Measurements from ENCODE around the gene HMCN1.

HMCN1 gene

DNA sequence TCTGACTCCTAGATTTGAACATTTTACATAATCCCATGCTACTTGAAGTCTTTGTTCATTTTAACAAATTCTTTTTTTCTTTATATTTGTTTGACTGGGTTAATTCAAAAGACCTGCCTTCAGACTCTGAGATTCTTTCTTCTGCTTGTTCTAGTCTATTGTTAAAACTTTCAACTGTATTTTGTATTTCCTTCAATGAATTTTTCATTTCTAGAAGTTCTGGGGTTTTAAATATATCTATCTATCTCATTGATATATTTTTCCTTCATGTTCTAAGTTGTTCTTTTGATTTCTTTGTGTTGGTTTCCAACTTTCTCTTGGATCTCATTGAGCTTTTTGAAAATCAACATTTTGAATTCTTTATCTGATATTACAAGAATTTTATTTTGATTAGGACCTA lies 64.3 kb downstream of the HMCN1 start:
- in situ Hi-C loops (cut with HindIII; ENCODE audit: low sequenced_read_pairs): no loop called here

GRCh38 chr1:185803241-185803640 lies 69.0 kb downstream of the HMCN1 start:
- in situ Hi-C loops (cut with HindIII; ENCODE audit: low sequenced_read_pairs): loop anchor here (5.0 kb wide), 3 partner anchors 39 to 384 kb away; no protein-coding TSS in a partner anchor

- in situ Hi-C loops (cut with HindIII; ENCODE audit: low sequenced_read_pairs): loop anchor here (5.0 kb wide), 3 partner anchors 38 to 383 kb away; no protein-coding TSS in a partner anchor
Observed at GRCh38 chr1:185804206-185804605, 70.0 kb downstream of the HMCN1 start.

GRCh38 chr1:185804608-185805007 lies 70.4 kb downstream of the HMCN1 start:
- in situ Hi-C loops (cut with HindIII; ENCODE audit: low sequenced_read_pairs): loop anchor here (5.0 kb wide), 3 partner anchors 38 to 383 kb away; no protein-coding TSS in a partner anchor

DNA sequence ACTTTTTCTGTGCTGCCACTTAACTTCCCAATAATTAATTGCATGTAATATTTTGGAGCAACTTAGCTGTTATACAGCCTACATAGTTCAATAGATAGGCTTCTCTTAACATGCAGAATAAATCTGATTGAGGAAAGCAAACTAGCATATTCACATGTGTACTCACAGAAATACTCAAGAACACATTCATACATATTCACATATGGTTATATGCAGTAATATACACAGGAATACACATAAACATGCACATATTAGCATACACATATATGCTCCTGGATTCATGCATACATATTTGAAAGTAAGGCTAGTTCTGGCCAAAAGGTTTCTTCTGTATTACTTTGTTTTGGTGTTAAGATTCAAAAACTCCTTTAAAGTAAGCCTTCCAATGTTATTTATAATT lies 73.1 kb downstream of the HMCN1 start:
- in situ Hi-C loops (cut with HindIII; ENCODE audit: low sequenced_read_pairs): no loop called here

- in situ Hi-C loops (cut with HindIII; ENCODE audit: low sequenced_read_pairs): no loop called here
Observed at GRCh38 chr1:185808631-185809030, 74.4 kb downstream of the HMCN1 start.

- in situ Hi-C loops (cut with HindIII; ENCODE audit: low sequenced_read_pairs): no loop called here
Observed at GRCh38 chr1:185811073-185811709, 77.0 kb downstream of the HMCN1 start.

DNA sequence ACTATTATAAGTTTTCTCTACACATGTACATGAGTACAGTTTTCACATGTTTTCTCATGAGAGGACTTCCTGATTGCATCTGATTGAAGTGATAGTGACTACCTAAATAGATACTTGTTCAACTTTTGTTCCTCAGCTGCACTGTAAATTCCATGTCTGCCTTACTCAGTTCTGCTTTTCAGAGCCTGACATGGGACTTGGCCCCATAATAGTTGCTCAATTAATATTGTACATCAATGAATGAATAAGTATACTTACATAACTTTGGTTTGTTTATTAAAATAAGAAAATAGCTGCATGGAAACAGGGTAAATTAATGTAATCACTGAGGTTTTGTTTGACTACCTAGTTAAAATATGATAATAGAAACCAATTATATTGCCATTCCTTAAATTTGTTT lies 78.7 kb downstream of the HMCN1 start:
- in situ Hi-C loops (cut with HindIII; ENCODE audit: low sequenced_read_pairs): no loop called here

DNA sequence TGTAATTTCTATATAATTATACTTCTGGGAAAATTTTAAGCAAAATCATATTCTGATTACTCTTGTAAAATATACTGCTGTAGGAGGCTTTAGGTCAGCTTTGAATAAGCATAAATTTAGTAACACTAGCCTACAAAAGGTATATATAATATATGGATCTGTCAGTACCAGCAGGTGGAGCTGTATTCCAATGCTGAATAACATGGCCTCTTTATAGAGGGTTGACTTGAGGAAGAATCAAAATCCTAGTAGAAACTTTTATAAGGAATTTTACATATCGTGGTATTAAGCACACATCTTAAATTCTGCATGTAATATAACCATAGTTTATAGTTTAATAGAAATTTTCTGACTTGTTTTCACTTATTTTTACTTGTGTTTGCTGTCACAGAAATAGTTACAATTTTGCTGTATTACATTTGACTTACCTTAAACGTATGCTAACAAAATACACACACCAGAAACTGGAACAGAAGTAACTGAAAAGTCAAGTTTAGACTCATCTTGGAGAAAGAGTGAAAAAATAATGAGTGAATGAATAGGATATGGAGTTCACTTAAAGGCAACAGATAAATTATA lies 79.3 kb downstream of the HMCN1 start:
- in situ Hi-C loops (cut with HindIII; ENCODE audit: low sequenced_read_pairs): no loop called here

- in situ Hi-C loops (cut with HindIII; ENCODE audit: low sequenced_read_pairs): no loop called here
Observed at GRCh38 chr1:185816460-185816859, 82.3 kb downstream of the HMCN1 start.

DNA sequence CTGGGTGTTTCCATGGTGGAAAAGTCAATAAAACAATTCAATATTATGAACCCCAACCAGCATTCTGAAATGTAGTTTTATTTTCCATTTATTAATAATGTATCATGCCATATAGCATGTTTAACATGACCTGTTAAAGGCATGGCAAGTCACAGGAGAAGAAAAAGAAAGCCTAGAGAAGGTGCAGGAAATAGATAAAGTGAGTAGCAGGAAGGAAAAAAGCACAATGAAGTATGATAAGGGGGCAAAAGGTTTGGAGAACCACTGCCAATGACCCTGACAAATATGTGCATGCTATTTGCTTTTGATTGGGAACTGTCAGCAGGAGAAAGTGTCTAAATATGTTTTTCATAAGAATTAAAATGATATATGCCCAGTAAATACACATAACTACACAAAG lies 85.6 kb downstream of the HMCN1 start:
- in situ Hi-C loops (cut with HindIII; ENCODE audit: low sequenced_read_pairs): loop anchor here (5.0 kb wide), 1 partner anchor 43 kb away; no protein-coding TSS in a partner anchor

- in situ Hi-C loops (cut with HindIII; ENCODE audit: low sequenced_read_pairs): loop anchor here (5.0 kb wide), 1 partner anchor 41 kb away; no protein-coding TSS in a partner anchor
Observed at GRCh38 chr1:185821612-185822385, 87.6 kb downstream of the HMCN1 start.

DNA sequence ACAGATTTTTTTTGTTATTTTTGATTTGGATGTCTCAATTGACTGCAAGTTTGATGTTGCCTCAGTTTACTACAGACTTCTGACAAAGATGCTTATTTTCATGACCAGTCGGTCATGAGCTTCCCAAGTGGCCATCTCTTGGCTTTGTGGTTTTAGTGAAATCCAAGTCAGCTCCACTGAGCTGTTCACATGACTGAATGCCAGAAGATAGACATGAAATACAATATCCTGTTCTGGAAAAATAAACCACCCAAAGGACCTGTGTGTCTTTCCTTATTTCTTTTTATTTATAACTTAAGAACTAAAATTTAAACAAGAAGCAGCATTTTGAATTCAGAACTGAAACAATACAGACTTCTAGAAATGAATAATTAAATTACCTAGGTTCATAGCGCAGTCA lies 89.3 kb downstream of the HMCN1 start:
- in situ Hi-C loops (cut with HindIII; ENCODE audit: low sequenced_read_pairs): loop anchor here (5.0 kb wide), 1 partner anchor 39 kb away; no protein-coding TSS in a partner anchor

GRCh38 chr1:185824106-185824505 lies 89.9 kb downstream of the HMCN1 start:
- in situ Hi-C loops (cut with HindIII; ENCODE audit: low sequenced_read_pairs): loop anchor here (5.0 kb wide), 1 partner anchor 38 kb away; no protein-coding TSS in a partner anchor

DNA sequence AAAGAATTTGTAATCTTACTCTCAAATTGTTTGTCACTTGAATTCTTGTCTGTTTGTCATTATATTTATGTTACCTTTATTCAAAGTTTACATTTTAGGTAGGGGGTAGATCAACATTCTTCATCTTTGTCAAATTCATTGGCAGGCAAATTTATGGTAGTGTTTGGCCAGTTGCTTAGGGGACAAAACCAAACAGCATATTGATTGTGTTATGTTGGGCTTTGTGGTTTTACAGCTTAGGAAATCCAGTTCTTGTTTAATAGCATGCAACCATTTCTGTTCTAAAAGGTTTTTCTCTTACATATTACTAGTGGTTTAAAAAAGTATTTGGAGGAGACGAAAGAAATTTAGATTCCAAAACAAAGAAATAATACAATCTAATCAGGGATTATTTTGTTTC lies 91.4 kb downstream of the HMCN1 start:
- in situ Hi-C loops (cut with HindIII; ENCODE audit: low sequenced_read_pairs): no loop called here

GRCh38 chr1:185834371-185834905 lies 100.2 kb downstream of the HMCN1 start:
- in situ Hi-C loops (cut with HindIII; ENCODE audit: low sequenced_read_pairs): no loop called here

GRCh38 chr1:185835191-185835590 lies 101.0 kb downstream of the HMCN1 start:
- in situ Hi-C loops (cut with HindIII; ENCODE audit: low sequenced_read_pairs): no loop called here

DNA sequence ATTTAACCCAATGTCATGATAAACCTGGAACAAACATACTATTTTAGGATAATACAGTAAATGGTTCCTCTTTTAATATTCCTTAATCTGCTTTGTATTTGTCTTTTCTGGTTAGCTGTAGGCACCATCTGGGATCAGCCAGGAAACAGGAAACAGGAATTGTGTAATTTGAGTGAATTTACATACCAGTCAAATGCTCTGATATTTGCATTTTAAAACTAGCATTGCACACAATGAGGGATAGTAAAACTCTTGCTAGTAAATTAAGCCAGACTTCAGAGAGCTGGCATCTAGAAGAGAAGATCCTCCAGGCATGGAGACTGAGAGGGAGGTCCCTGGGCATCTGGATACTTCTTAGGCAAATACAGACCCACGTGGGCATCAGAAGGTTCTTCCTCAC lies 103.5 kb downstream of the HMCN1 start:
- in situ Hi-C loops (cut with HindIII; ENCODE audit: low sequenced_read_pairs): no loop called here

GRCh38 chr1:185838111-185838510 lies 103.9 kb downstream of the HMCN1 start:
- in situ Hi-C loops (cut with HindIII; ENCODE audit: low sequenced_read_pairs): no loop called here

- in situ Hi-C loops (cut with HindIII; ENCODE audit: low sequenced_read_pairs): loop anchor here (5.0 kb wide), 2 partner anchors 39 to 76 kb away; no protein-coding TSS in a partner anchor
Observed at GRCh38 chr1:185840880-185841279, 106.7 kb downstream of the HMCN1 start.

GRCh38 chr1:185843297-185843869 lies 109.2 kb downstream of the HMCN1 start:
- in situ Hi-C loops (cut with HindIII; ENCODE audit: low sequenced_read_pairs): loop anchor here (5.0 kb wide), 2 partner anchors 41 to 74 kb away; no protein-coding TSS in a partner anchor
